Measurements from ENCODE around the gene CECR2.

DNA sequence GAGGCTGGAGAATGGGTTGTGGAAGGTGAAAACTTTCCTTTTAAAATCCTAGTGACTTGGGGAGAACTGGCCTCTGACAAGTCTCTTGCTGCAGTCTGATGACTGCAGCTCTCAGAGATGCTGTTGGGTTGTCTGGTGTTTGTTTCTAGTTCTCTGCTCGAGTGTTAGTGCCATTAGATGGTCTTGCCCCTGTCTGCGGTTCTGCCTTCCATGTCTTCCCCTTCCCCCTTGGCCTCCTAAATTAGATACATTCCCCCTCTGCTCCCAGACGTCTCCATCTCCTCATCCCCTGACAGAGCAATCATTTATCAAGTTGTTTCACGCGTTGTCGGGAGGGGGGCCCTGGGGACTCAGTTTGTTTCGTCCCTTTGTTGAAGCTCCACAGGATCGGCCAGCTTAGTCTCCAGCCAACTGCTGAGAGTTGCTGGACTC is 67.7 kb downstream of the CECR2 start:
- 0 out of 2 replicates have a peak, but pooled peaks have one; percentile 9 for TF ChIP-seq SIN3A (IDR thresholded peaks at IDR 0.05; ENCODE audit: borderline replicate concordance, insufficient read depth, low read length)
- TF ChIP-seq TAF1 (IDR thresholded peaks at IDR 0.05; ENCODE audit: borderline replicate concordance, insufficient read depth, low read length) = no peak

Data from PFSK-1 (cell line).